SU-DHL-6 (cell line): ENCODE data around the gene TSHZ2.

Experiments used
- H2AFZ ChIP-seq: fragments of 200-600 bp; sonication (generic); 2 replicates; pipeline ENCODE4 v1.6.1; 2014; ENCODE audit warnings: low read depth, mild to moderate bottlenecking, moderate library complexity, mixed read lengths, antibody characterized with exemption, low read length; ENCODE audit not compliant: severe bottlenecking
- H3F3A ChIP-seq: fragments of 200-600 bp; shearing (Covaris generic); 2 replicates; pipeline ENCODE4 v1.6.0; 2016; ENCODE audit warnings: antibody characterized with exemption, mild to moderate bottlenecking; ENCODE audit not compliant: insufficient read depth
- H3K27ac ChIP-seq: fragments of 200-600 bp; sonication (generic); 2 replicates; pipeline ENCODE4 v1.5.1; 2016; ENCODE audit warnings: low read depth, mild to moderate bottlenecking, low read length, moderate library complexity, mixed read lengths
- H3K27me3 ChIP-seq: fragments of 200-600 bp; sonication (generic), shearing (Covaris generic); 2 replicates; pipeline ENCODE4 v1.6.0; 2014; ENCODE audit warnings: mild to moderate bottlenecking, low read length
- H3K36me3 ChIP-seq: fragments of 200-600 bp; sonication (generic); 2 replicates; pipeline ENCODE4 v1.6.1; 2014; ENCODE audit warnings: mild to moderate bottlenecking, low read length, mixed read lengths
- H3K4me2 ChIP-seq: fragments of 300-600, 200-600 bp; shearing (Covaris generic), sonication (generic); 2 replicates; pipeline ENCODE4 v1.6.0; 2014; ENCODE audit warnings: low read length, low read depth, mild to moderate bottlenecking; ENCODE audit not compliant: poor library complexity, severe bottlenecking
- H3K4me3 ChIP-seq: fragments of 200-600 bp; sonication (generic); 2 replicates; pipeline ENCODE4 v1.5.1; 2014; ENCODE audit warnings: antibody characterized with exemption, low read length, mild to moderate bottlenecking, mixed read lengths; ENCODE audit not compliant: insufficient read depth, poor library complexity, severe bottlenecking
- H3K79me2 ChIP-seq: fragments of 200-600 bp; sonication (generic); 2 replicates; pipeline ENCODE4 v1.6.1; 2014; ENCODE audit warnings: mild to moderate bottlenecking, low read length, moderate library complexity; ENCODE audit not compliant: insufficient read depth
- H3K9ac ChIP-seq: fragments of 200-600 bp; sonication (generic); 2 replicates; pipeline ENCODE4 v1.7.0; 2014; ENCODE audit warnings: mild to moderate bottlenecking, low read length
- H3K9me2 ChIP-seq: fragments of 200-600 bp; sonication (generic); replicated peaks from 2 replicates; pipeline ENCODE4 v1.6.1; 2014; ENCODE audit warnings: low read length; ENCODE audit not compliant: insufficient read depth
- H3K9me3 ChIP-seq: fragments of 200-600 bp; sonication (generic); 2 replicates; pipeline ENCODE4 v1.6.1; 2014; ENCODE audit warnings: low read length, mixed read lengths; ENCODE audit not compliant: insufficient read depth
- H4K20me1 ChIP-seq: fragments of 200-600 bp; sonication (generic); 2 replicates; pipeline ENCODE4 v1.6.1; 2014; ENCODE audit warnings: low read depth, mild to moderate bottlenecking, antibody characterized with exemption, low read length, moderate library complexity, mixed read lengths
- EZH2phosphoT487 ChIP-seq: fragments of 200-600 bp; sonication (generic), shearing (Covaris generic); conservative IDR thresholded peaks from 2 replicates; pipeline ENCODE4 v1.6.1; 2018; ENCODE audit warnings: mild to moderate bottlenecking, antibody characterized with exemption, low read length, moderate library complexity, mixed read lengths
- TF ChIP-seq, protein P1 (sequence below): fragments of 200-600 bp; sonication (generic); IDR thresholded peaks from one replicate; pipeline ENCODE4 v1.5.1; 2017; ENCODE audit warnings: antibody characterized with exemption, mild to moderate bottlenecking, low read length, moderate library complexity; ENCODE audit not compliant: insufficient read depth, poor library complexity, severe bottlenecking

TSHZ2 gene

DNA sequence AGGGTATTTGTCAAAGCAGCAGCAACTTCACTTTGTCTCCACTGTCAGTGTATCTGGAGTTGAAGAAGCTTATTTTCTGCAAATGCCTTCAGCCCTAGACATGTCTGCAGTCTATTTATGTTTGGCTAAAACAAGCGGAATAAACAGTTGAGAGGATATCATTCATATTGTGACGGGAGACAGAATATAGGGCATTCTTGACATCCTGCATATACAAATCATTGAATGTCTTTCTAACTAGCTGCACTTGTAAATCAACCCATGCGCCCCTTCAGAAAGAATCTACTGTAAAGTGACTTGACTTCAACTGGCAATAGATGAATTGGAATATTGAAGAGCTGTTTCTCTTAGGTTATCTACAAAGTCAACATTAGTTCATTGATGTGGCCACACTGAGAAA lies 258.9 kb downstream of the TSHZ2 start:
- H3K36me3 ChIP-seq = no peaks in the 10 kb centered on the region
- no peak overlapping the region for H3K4me3 ChIP-seq
- no peaks in the 10 kb centered on the region for H3K9me3 ChIP-seq
- no peak overlapping the region for H2AFZ ChIP-seq
- no peaks in the 10 kb centered on the region for H3F3A ChIP-seq
- H3K9ac ChIP-seq = no peak overlapping the region
- H3K9me2 ChIP-seq = no peaks in the 10 kb centered on the region
- no peak for TF ChIP-seq EZH2phosphoT487
- TF ChIP-seq, protein P1, sequence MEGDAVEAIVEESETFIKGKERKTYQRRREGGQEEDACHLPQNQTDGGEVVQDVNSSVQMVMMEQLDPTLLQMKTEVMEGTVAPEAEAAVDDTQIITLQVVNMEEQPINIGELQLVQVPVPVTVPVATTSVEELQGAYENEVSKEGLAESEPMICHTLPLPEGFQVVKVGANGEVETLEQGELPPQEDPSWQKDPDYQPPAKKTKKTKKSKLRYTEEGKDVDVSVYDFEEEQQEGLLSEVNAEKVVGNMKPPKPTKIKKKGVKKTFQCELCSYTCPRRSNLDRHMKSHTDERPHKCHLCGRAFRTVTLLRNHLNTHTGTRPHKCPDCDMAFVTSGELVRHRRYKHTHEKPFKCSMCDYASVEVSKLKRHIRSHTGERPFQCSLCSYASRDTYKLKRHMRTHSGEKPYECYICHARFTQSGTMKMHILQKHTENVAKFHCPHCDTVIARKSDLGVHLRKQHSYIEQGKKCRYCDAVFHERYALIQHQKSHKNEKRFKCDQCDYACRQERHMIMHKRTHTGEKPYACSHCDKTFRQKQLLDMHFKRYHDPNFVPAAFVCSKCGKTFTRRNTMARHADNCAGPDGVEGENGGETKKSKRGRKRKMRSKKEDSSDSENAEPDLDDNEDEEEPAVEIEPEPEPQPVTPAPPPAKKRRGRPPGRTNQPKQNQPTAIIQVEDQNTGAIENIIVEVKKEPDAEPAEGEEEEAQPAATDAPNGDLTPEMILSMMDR = no peak
- no peaks in the 10 kb centered on the region for H3K79me2 ChIP-seq
- H4K20me1 ChIP-seq = no peaks in the 10 kb centered on the region
- H3K27me3 ChIP-seq = no peaks in the 10 kb centered on the region
- H3K27ac ChIP-seq = no peak overlapping the region
- no peak overlapping the region for H3K4me2 ChIP-seq

DNA sequence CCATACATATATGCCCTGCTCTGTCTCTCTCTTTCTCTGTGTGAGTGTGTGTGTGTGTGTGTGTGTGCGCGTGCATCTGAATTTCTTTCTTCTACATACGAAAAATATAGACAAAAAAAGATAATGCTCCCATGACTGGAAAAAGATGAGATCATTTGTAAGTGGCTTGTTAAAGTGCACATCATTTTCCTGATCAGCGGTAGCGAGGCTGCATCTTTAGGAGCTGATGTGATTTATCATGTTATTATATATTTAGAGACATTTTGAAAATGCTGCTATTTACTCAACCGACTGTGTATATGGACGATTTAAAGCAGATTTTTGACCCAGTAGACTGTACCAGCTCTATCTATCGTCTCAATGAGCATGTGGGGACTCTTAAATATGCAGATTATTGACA lies 265.3 kb downstream of the TSHZ2 start:
- Histone ChIP-seq H3K27me3 (no peaks in the 10 kb centered on the region), H3K9me2 (no peaks in the 10 kb centered on the region), H3K27ac (no peak overlapping the region), H3F3A (no peaks in the 10 kb centered on the region), H3K9ac (no peak overlapping the region), H2AFZ (no peak overlapping the region), H3K9me3 (no peaks in the 10 kb centered on the region), H3K36me3 (no peaks in the 10 kb centered on the region), H4K20me1 (no peaks in the 10 kb centered on the region), H3K4me3 (no peak overlapping the region), H3K4me2 (no peak overlapping the region), H3K79me2 (no peaks in the 10 kb centered on the region)
- TF ChIP-seq EZH2phosphoT487 = no peak
- TF ChIP-seq, protein P1 = no peak

DNA sequence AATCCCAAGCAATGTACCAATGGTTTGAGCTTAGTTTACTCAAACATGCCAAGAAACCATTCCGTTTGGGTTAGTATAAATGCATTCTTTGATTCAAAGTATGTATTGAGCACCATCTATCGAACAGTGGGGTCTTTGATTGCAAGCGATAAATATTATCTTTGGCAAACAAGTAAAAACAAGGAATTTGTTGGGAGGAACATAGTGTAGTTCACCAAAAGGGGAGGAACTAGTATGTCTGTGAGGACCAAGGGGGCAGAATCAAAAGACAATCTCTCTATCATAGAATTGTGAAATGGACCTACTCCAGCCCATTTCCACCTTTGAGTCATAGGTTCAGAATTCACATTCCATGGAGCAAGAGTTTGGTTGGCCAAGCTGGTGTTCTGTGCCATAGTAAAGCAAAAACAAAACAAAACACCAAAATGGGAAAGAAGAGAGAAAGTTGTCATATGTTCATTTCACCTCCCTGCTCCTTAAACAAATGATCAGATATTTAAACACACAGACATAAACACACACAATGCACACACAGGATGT lies 266.0 kb downstream of the TSHZ2 start:
- no peak overlapping the region for H2AFZ ChIP-seq
- no peaks in the 10 kb centered on the region for H4K20me1 ChIP-seq
- no peaks in the 10 kb centered on the region for H3K27me3 ChIP-seq
- TF ChIP-seq, protein P1 = no peak
- no peak for TF ChIP-seq EZH2phosphoT487
- no peak overlapping the region for H3K4me3 ChIP-seq
- H3K79me2 ChIP-seq = no peaks in the 10 kb centered on the region
- H3K9me2 ChIP-seq = no peaks in the 10 kb centered on the region
- H3K27ac ChIP-seq = no peak overlapping the region
- no peak overlapping the region for H3K9ac ChIP-seq
- no peak overlapping the region for H3K4me2 ChIP-seq
- no peaks in the 10 kb centered on the region for H3K9me3 ChIP-seq
- H3F3A ChIP-seq = no peaks in the 10 kb centered on the region
- no peaks in the 10 kb centered on the region for H3K36me3 ChIP-seq
